HepG2 (cell line): ENCODE results near the gene MYADML2. TPM values are rescaled to one million over a fixed set of nuclear protein-coding genes. Genes with fewer than 3 reads are reported as not detected.

Experiments
- GLI4 ChIP-seq: sonication (generic); formaldehyde crosslinking; IDR thresholded peaks from 2 replicates; pipeline ENCODE4 v1.5.1; 2020; ENCODE audit warnings: missing genetic modification reagents, mild to moderate bottlenecking, moderate library complexity, borderline replicate concordance
- HNF4G ChIP-seq, 2 experiments: sonication (generic) in 1 of 2; formaldehyde crosslinking in 1 of 2; IDR thresholded peaks; 2 replicates each; pipeline versions ENCODE4 v1.4.0 to v1.6.1; 2011 to 2020; ENCODE audit warnings: borderline replicate concordance in 2 of 2, low read depth in 2 of 2, mild to moderate bottlenecking in 2 of 2, low read length in 1 of 2, missing genetic modification reagents in 1 of 2, moderate library complexity in 1 of 2
- KDM2A ChIP-seq: sonication (generic); formaldehyde crosslinking; IDR thresholded peaks from 2 replicates; pipeline ENCODE4 v1.4.0; 2020; ENCODE audit warnings: low read depth, missing genetic modification reagents, borderline replicate concordance
- SIX4 ChIP-seq: sonication (generic); formaldehyde crosslinking; IDR thresholded peaks from 2 replicates; pipeline ENCODE4 v1.4.0; 2020; ENCODE audit warnings: missing genetic modification reagents
- TP53 ChIP-seq: sonication (generic); formaldehyde crosslinking; conservative IDR thresholded peaks from 2 replicates; pipeline ENCODE4 v1.4.0; 2020; ENCODE audit warnings: missing genetic modification reagents
- YEATS4 ChIP-seq: sonication (generic); formaldehyde crosslinking; IDR thresholded peaks from 2 replicates; pipeline ENCODE4 v1.4.0; 2020; ENCODE audit warnings: missing genetic modification reagents, borderline replicate concordance
- ZFX ChIP-seq: sonication (generic); formaldehyde crosslinking; IDR thresholded peaks from 2 replicates; pipeline ENCODE4 v1.4.0; 2020; ENCODE audit warnings: mild to moderate bottlenecking, low read depth, missing genetic modification reagents, moderate library complexity
- ZNF430 ChIP-seq: sonication (generic); formaldehyde crosslinking; IDR thresholded peaks from 2 replicates; pipeline ENCODE4 v1.9.0; 2021; ENCODE audit warnings: mild to moderate bottlenecking, missing genetic modification reagents
- polyA plus RNA-seq, 8 experiments: library from polyadenylated mRNA; depleted of rRNA in 3 of 8; stranded (reverse) in 7 of 8; unstranded in 1 of 8; fragments of >200 nt; fragmentation: Illumina TruSeq in 4 of 8; extraction: Trizol in 4 of 8; gene quantifications; 2 replicates each; pipeline versions ENCODE4 v1.2.1 to v1.2.3, GENCODE V29; 2011 to 2016; ENCODE audit warnings: low read depth in 4 of 8, missing spikeins in 1 of 8, mixed read lengths in 1 of 8; ENCODE audit not compliant: insufficient read depth in 1 of 8
- total RNA-seq, 5 experiments: library from RNA; depleted of rRNA; stranded (reverse); fragments of >200 nt; fragmentation: Illumina TruSeq; extraction: Trizol; gene quantifications; 2 replicates each; pipeline ENCODE4 v1.2.3, GENCODE V29; 2016; ENCODE audit warnings: low read depth in 1 of 5
- TF ChIP-seq, protein P1 (sequence below): sonication (generic); formaldehyde crosslinking; IDR thresholded peaks from 2 replicates; pipeline ENCODE4 v1.9.0; 2021; ENCODE audit warnings: mild to moderate bottlenecking, missing genetic modification reagents
- TF ChIP-seq, protein P2 (sequence below): sonication (generic); formaldehyde crosslinking; IDR thresholded peaks from 2 replicates; pipeline ENCODE4 v1.9.0; 2021; ENCODE audit warnings: missing genetic modification reagents, mild to moderate bottlenecking, borderline replicate concordance
- TF ChIP-seq, protein P3 (sequence below): sonication (generic); formaldehyde crosslinking; IDR thresholded peaks from 2 replicates; pipeline ENCODE4 v1.4.0; 2020; ENCODE audit warnings: mild to moderate bottlenecking, missing genetic modification reagents
- TF ChIP-seq, protein P4 (sequence below): fragments of 450-650 bp; IDR thresholded peaks from 2 replicates; pipeline ENCODE4 v1.6.1; 2016
- TF ChIP-seq, protein P5 (sequence below): sonication (generic); formaldehyde crosslinking; IDR thresholded peaks from 2 replicates; pipeline ENCODE4 v1.4.0; 2020; ENCODE audit warnings: missing genetic modification reagents

Gene MYADML2
- total and polyA plus RNA-seq, 2 of the 13 experiments (the other 11 are each of a cell fraction or from before 2014, with no cell fraction given) = not detected

DNA sequence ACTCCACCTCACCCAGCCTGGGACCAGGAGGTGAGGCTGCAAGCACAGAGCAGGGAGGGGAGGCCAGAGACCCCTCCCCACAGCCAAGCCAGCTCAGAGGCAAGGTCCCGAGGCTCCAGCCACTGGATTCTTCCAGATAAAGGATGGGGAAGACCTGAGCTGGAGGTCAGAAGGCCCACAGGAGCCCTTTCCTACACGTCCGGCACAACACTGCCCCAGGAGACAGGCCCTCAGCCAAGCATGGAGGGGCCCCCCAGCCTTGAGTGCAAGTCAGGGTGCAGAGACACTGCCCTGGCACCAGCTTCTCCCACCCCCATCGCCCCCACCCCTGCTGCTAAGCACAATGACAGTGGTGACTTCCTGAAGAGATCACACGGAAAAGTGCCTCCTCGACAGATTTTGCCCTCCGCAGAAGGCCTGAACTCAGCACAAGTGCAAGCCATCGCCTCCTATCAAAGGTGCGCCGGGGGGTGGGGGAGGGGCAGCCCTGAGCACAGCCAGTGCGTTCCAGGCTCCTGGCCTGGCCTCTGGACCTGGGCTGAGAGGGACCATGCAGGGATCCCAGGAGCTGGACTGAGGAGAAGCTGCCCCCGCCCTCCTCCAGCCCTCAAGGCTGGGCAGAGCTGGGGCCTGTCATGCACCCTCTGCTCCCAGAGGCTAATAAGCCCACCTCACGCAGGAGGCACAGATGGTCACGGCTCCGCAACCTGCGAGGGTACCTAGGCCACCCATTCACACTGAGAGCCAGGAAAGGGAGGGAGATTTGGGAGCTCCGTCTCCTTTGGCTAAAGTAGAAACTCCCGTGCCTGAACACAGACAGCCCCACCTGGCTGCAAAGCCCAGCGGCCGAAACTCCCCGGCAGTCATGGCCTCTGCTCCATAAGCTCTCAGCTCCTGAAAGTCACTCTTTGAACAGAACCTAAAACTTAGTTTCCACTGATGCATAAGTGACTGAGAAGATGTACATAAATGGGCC is 22.2 kb downstream of the MYADML2 start (continued):
- TF ChIP-seq, protein P1, sequence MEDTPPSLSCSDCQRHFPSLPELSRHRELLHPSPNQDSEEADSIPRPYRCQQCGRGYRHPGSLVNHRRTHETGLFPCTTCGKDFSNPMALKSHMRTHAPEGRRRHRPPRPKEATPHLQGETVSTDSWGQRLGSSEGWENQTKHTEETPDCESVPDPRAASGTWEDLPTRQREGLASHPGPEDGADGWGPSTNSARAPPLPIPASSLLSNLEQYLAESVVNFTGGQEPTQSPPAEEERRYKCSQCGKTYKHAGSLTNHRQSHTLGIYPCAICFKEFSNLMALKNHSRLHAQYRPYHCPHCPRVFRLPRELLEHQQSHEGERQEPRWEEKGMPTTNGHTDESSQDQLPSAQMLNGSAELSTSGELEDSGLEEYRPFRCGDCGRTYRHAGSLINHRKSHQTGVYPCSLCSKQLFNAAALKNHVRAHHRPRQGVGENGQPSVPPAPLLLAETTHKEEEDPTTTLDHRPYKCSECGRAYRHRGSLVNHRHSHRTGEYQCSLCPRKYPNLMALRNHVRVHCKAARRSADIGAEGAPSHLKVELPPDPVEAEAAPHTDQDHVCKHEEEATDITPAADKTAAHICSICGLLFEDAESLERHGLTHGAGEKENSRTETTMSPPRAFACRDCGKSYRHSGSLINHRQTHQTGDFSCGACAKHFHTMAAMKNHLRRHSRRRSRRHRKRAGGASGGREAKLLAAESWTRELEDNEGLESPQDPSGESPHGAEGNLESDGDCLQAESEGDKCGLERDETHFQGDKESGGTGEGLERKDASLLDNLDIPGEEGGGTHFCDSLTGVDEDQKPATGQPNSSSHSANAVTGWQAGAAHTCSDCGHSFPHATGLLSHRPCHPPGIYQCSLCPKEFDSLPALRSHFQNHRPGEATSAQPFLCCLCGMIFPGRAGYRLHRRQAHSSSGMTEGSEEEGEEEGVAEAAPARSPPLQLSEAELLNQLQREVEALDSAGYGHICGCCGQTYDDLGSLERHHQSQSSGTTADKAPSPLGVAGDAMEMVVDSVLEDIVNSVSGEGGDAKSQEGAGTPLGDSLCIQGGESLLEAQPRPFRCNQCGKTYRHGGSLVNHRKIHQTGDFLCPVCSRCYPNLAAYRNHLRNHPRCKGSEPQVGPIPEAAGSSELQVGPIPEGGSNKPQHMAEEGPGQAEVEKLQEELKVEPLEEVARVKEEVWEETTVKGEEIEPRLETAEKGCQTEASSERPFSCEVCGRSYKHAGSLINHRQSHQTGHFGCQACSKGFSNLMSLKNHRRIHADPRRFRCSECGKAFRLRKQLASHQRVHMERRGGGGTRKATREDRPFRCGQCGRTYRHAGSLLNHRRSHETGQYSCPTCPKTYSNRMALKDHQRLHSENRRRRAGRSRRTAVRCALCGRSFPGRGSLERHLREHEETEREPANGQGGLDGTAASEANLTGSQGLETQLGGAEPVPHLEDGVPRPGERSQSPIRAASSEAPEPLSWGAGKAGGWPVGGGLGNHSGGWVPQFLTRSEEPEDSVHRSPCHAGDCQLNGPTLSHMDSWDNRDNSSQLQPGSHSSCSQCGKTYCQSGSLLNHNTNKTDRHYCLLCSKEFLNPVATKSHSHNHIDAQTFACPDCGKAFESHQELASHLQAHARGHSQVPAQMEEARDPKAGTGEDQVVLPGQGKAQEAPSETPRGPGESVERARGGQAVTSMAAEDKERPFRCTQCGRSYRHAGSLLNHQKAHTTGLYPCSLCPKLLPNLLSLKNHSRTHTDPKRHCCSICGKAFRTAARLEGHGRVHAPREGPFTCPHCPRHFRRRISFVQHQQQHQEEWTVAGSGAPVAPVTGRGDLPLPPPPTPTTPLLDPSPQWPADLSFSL (CRISPR knock-in tag) = no peak
- TF ChIP-seq KDM2A (CRISPR knock-in tag) = peak; percentile 50; the same call in 1 of the 2 replicates
- no peak for TF ChIP-seq SIX4 (CRISPR knock-in tag)
- TF ChIP-seq HNF4G (IDR thresholded peaks at IDR 0.05; ENCODE audit: borderline replicate concordance, low read depth, low read length) = 0 out of 2 replicates have a peak, but pooled peaks have one; percentile 49
- no peak for TF ChIP-seq HNF4G (CRISPR knock-in tag; IDR thresholded peaks at IDR 0.05; ENCODE audit: borderline replicate concordance, low read depth)
- TF ChIP-seq, protein P2, sequence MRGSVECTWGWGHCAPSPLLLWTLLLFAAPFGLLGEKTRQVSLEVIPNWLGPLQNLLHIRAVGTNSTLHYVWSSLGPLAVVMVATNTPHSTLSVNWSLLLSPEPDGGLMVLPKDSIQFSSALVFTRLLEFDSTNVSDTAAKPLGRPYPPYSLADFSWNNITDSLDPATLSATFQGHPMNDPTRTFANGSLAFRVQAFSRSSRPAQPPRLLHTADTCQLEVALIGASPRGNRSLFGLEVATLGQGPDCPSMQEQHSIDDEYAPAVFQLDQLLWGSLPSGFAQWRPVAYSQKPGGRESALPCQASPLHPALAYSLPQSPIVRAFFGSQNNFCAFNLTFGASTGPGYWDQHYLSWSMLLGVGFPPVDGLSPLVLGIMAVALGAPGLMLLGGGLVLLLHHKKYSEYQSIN = no peak
- TF ChIP-seq GLI4 (CRISPR knock-in tag) = no peak
- no peak for TF ChIP-seq ZNF430 (CRISPR knock-in tag)
- TF ChIP-seq YEATS4 (CRISPR knock-in tag) = peak; percentile 35; the same call in 1 of the 2 replicates
- TF ChIP-seq, protein P3, sequence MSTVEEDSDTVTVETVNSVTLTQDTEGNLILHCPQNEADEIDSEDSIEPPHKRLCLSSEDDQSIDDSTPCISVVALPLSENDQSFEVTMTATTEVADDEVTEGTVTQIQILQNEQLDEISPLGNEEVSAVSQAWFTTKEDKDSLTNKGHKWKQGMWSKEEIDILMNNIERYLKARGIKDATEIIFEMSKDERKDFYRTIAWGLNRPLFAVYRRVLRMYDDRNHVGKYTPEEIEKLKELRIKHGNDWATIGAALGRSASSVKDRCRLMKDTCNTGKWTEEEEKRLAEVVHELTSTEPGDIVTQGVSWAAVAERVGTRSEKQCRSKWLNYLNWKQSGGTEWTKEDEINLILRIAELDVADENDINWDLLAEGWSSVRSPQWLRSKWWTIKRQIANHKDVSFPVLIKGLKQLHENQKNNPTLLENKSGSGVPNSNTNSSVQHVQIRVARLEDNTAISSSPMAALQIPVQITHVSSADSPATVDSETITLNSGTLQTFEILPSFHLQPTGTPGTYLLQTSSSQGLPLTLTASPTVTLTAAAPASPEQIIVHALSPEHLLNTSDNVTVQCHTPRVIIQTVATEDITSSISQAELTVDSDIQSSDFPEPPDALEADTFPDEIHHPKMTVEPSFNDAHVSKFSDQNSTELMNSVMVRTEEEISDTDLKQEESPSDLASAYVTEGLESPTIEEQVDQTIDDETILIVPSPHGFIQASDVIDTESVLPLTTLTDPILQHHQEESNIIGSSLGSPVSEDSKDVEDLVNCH (CRISPR knock-in tag) = no peak
- TF ChIP-seq, protein P4, sequence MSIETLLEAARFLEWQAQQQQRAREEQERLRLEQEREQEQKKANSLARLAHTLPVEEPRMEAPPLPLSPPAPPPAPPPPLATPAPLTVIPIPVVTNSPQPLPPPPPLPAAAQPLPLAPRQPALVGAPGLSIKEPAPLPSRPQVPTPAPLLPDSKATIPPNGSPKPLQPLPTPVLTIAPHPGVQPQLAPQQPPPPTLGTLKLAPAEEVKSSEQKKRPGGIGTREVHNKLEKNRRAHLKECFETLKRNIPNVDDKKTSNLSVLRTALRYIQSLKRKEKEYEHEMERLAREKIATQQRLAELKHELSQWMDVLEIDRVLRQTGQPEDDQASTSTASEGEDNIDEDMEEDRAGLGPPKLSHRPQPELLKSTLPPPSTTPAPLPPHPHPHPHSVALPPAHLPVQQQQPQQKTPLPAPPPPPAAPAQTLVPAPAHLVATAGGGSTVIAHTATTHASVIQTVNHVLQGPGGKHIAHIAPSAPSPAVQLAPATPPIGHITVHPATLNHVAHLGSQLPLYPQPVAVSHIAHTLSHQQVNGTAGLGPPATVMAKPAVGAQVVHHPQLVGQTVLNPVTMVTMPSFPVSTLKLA = no peak
- TF ChIP-seq, protein P5, sequence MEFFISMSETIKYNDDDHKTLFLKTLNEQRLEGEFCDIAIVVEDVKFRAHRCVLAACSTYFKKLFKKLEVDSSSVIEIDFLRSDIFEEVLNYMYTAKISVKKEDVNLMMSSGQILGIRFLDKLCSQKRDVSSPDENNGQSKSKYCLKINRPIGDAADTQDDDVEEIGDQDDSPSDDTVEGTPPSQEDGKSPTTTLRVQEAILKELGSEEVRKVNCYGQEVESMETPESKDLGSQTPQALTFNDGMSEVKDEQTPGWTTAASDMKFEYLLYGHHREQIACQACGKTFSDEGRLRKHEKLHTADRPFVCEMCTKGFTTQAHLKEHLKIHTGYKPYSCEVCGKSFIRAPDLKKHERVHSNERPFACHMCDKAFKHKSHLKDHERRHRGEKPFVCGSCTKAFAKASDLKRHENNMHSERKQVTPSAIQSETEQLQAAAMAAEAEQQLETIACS = no peak
- TF ChIP-seq TP53 (CRISPR knock-in tag) = no peak
- peak; percentile 83 for TF ChIP-seq ZFX
